Measurements from ENCODE around the gene PTPRE.
A peak's percentile ranks its signal among the peaks of the same experiment; 100 is the strongest.

The PTPRE gene

GRCh38 chr10:128022261-128023196 lies 115.6 kb downstream of the PTPRE start:
- DNase-seq (ENCODE audit: low read depth, low spot score): no peak

- DNase-seq (ENCODE audit: low read depth, low spot score): no peak
Measured at GRCh38 chr10:128024426-128024825, 117.5 kb downstream of the PTPRE start.

GRCh38 chr10:128025437-128025836 lies 118.5 kb downstream of the PTPRE start:
- no peak for DNase-seq (ENCODE audit: low read depth, low spot score)

- no peak for DNase-seq (ENCODE audit: low read depth, low spot score)
Measured at GRCh38 chr10:128025951-128026350, 119.0 kb downstream of the PTPRE start.

GRCh38 chr10:128026615-128027300 lies 119.9 kb downstream of the PTPRE start:
- no peak for DNase-seq (ENCODE audit: low read depth, low spot score)

GRCh38 chr10:128027306-128027705 lies 120.4 kb downstream of the PTPRE start:
- DNase-seq (ENCODE audit: low read depth, low spot score): no peak

GRCh38 chr10:128027822-128028507 lies 121.1 kb downstream of the PTPRE start:
- DNase-seq (ENCODE audit: low read depth, low spot score): no peak

- DNase-seq (ENCODE audit: low read depth, low spot score): no peak
Measured at GRCh38 chr10:128028508-128029289, 121.8 kb downstream of the PTPRE start.

- no peak for DNase-seq (ENCODE audit: low read depth, low spot score)
Measured at GRCh38 chr10:128029290-128029651, 122.4 kb downstream of the PTPRE start.

GRCh38 chr10:128029731-128030369 lies 122.9 kb downstream of the PTPRE start:
- DNase-seq (ENCODE audit: low read depth, low spot score): no peak

GRCh38 chr10:128030498-128031072 lies 123.7 kb downstream of the PTPRE start:
- DNase-seq (ENCODE audit: low read depth, low spot score): no peak

GRCh38 chr10:128031216-128031615 lies 124.3 kb downstream of the PTPRE start:
- DNase-seq (ENCODE audit: low read depth, low spot score): no peak

- DNase-seq (ENCODE audit: low read depth, low spot score): no peak
Measured at GRCh38 chr10:128032466-128032865, 125.6 kb downstream of the PTPRE start.

- peak; percentile 86 for DNase-seq (ENCODE audit: low read depth, low spot score)
Measured at GRCh38 chr10:128035557-128035973, 128.7 kb downstream of the PTPRE start.

- DNase-seq (ENCODE audit: low read depth, low spot score): no peak
Measured at GRCh38 chr10:128036011-128036615, 129.2 kb downstream of the PTPRE start.

- DNase-seq (ENCODE audit: low read depth, low spot score): no peak
Measured at GRCh38 chr10:128036746-128037543, 130.0 kb downstream of the PTPRE start.

GRCh38 chr10:128040096-128040495 lies 133.2 kb downstream of the PTPRE start:
- DNase-seq (ENCODE audit: low read depth, low spot score): no peak

GRCh38 chr10:128040681-128041080 lies 133.8 kb downstream of the PTPRE start:
- no peak for DNase-seq (ENCODE audit: low read depth, low spot score)

GRCh38 chr10:128042131-128042610 lies 135.3 kb downstream of the PTPRE start:
- no peak for DNase-seq (ENCODE audit: low read depth, low spot score)

All from ELF-1 (cell line).